ENCODE results near the gene VILL.
A peak's percentile ranks its signal among the peaks of the same experiment; 100 is the strongest.
"Not testable (repeated sequence)": the region's sequence is repeated elsewhere in the genome, so short reads cannot be mapped to it uniquely, and the experiment has no call there.

VILL gene

GRCh38 chr3:38036286-38036685 lies 45.7 kb downstream of the VILL start:
- DNase-seq (ENCODE audit: low read depth), result no peak

GRCh38 chr3:38036906-38037305 lies 46.3 kb downstream of the VILL start:
- no peak for DNase-seq (ENCODE audit: low read depth)

GRCh38 chr3:38038447-38038911 lies 47.9 kb downstream of the VILL start:
- no peak for DNase-seq (ENCODE audit: low read depth)

GRCh38 chr3:38039101-38039898 lies 48.7 kb downstream of the VILL start, which contains the start of gene DLEC1:
DLEC1 (plus strand) TSS chr3:38039208; CDS start chr3:38039226, 18 bp downstream.
- peak; percentile 59 for DNase-seq (ENCODE audit: low read depth)

GRCh38 chr3:38039899-38040261 lies 49.3 kb downstream of the VILL start:
- no peak for DNase-seq (ENCODE audit: low read depth)

GRCh38 chr3:38040401-38040800 lies 49.8 kb downstream of the VILL start:
- no peak for DNase-seq (ENCODE audit: low read depth)

GRCh38 chr3:38043486-38043885 lies 52.9 kb downstream of the VILL start:
- DNase-seq (ENCODE audit: low read depth), result no peak

- no peak for DNase-seq (ENCODE audit: low read depth)
Observed at GRCh38 chr3:38046027-38046426, 55.4 kb downstream of the VILL start.

- DNase-seq (ENCODE audit: low read depth), result no peak
Observed at GRCh38 chr3:38046821-38047220, 56.2 kb downstream of the VILL start.

- DNase-seq (ENCODE audit: low read depth), result no peak
Observed at GRCh38 chr3:38047896-38048295, 57.3 kb downstream of the VILL start.

- DNase-seq (ENCODE audit: low read depth), result no peak
Observed at GRCh38 chr3:38049358-38050126, 59.0 kb downstream of the VILL start.

- no peak for DNase-seq (ENCODE audit: low read depth)
Observed at GRCh38 chr3:38051131-38051530, 60.5 kb downstream of the VILL start.

- not testable (repeated sequence) for DNase-seq (ENCODE audit: low read depth)
Observed at GRCh38 chr3:38053286-38053685, 62.7 kb downstream of the VILL start.

GRCh38 chr3:38053813-38054498 lies 63.4 kb downstream of the VILL start:
- DNase-seq (ENCODE audit: low read depth), result not testable (repeated sequence)

GRCh38 chr3:38054499-38055001 lies 64.0 kb downstream of the VILL start:
- no peak for DNase-seq (ENCODE audit: low read depth)
